ENCODE data around the gene PDCL3.

Gene PDCL3

GRCh38 chr2:100562613-100563406 lies at the start of gene PDCL3:
TSS of gene PDCL3 (plus strand) at chr2:100562993. CDS start at chr2:100563068, 75 bp downstream.
- Histone ChIP-seq H3K4me3 (ENCODE audit: low read length) (peak within 1 kb of the TSS; percentile 63), H3K27me3 (ENCODE audit: control insufficient read depth, insufficient read depth, low read length) (no peaks in the 10 kb centered on the region), H3K4me1 (ENCODE audit: control insufficient read depth, insufficient read depth, low read length) (no peaks in the 10 kb centered on the region), H3K9me3 (ENCODE audit: control insufficient read depth, insufficient read depth, low read length) (no peaks in the 10 kb centered on the region), H3K27ac (ENCODE audit: low read length) (no peak within 1 kb of the TSS), H3K36me3 (ENCODE audit: control insufficient read depth, insufficient read depth, low read length) (no peaks in the 10 kb centered on the region; the same call in 1 of the 2 replicates)
- no CpG with 5 or more reads among the region's 62 CpGs for WGBS (ENCODE audit: insufficient coverage, insufficient read length)
- peak; percentile 90 for DNase-seq (ENCODE audit: low read depth, low spot score)

GRCh38 chr2:100513650-100514049 lies 49.1 kb upstream of the PDCL3 start:
- WGBS (ENCODE audit: insufficient coverage, insufficient read length), result no CpG with 5 or more reads among the region's 4 CpGs
- no peaks in the 10 kb centered on the region for H3K9me3 ChIP-seq (ENCODE audit: control insufficient read depth, insufficient read depth, low read length)
- H3K36me3 ChIP-seq (ENCODE audit: control insufficient read depth, insufficient read depth, low read length), result no peaks in the 10 kb centered on the region
- no peak for DNase-seq (ENCODE audit: low read depth, low spot score)
- no peak overlapping the region for H3K4me3 ChIP-seq (ENCODE audit: low read length)
- no peaks in the 10 kb centered on the region for H3K27me3 ChIP-seq (ENCODE audit: control insufficient read depth, insufficient read depth, low read length)
- no peak overlapping the region for H3K27ac ChIP-seq (ENCODE audit: low read length)
- no peaks in the 10 kb centered on the region for H3K4me1 ChIP-seq (ENCODE audit: control insufficient read depth, insufficient read depth, low read length)

GRCh38 chr2:100517556-100517955 lies 45.2 kb upstream of the PDCL3 start:
- H3K9me3 ChIP-seq (ENCODE audit: control insufficient read depth, insufficient read depth, low read length), result no peaks in the 10 kb centered on the region
- no CpG with 5 or more reads among the region's 1 CpG for WGBS (ENCODE audit: insufficient coverage, insufficient read length)
- no peak overlapping the region for H3K4me3 ChIP-seq (ENCODE audit: low read length)
- no peak for DNase-seq (ENCODE audit: low read depth, low spot score)
- no peaks in the 10 kb centered on the region for H3K27me3 ChIP-seq (ENCODE audit: control insufficient read depth, insufficient read depth, low read length)
- no peaks in the 10 kb centered on the region for H3K4me1 ChIP-seq (ENCODE audit: control insufficient read depth, insufficient read depth, low read length)
- no peak overlapping the region for H3K27ac ChIP-seq (ENCODE audit: low read length)
- H3K36me3 ChIP-seq (ENCODE audit: control insufficient read depth, insufficient read depth, low read length), result no peaks in the 10 kb centered on the region

- Histone ChIP-seq H3K9me3 (ENCODE audit: control insufficient read depth, insufficient read depth, low read length) (no peaks in the 10 kb centered on the region), H3K27ac (ENCODE audit: low read length) (no peak overlapping the region), H3K27me3 (ENCODE audit: control insufficient read depth, insufficient read depth, low read length) (no peaks in the 10 kb centered on the region), H3K4me3 (ENCODE audit: low read length) (no peak overlapping the region), H3K36me3 (ENCODE audit: control insufficient read depth, insufficient read depth, low read length) (no peaks in the 10 kb centered on the region), H3K4me1 (ENCODE audit: control insufficient read depth, insufficient read depth, low read length) (no peaks in the 10 kb centered on the region)
- 100% methylated on average over 1 of the region's 2 CpGs for WGBS (ENCODE audit: insufficient coverage, insufficient read length)
- no peak for DNase-seq (ENCODE audit: low read depth, low spot score)
Measured at GRCh38 chr2:100518801-100519200, 44.0 kb upstream of the PDCL3 start.

GRCh38 chr2:100520224-100520623 lies 42.6 kb upstream of the PDCL3 start:
- no peak overlapping the region for H3K27ac ChIP-seq (ENCODE audit: low read length)
- H3K4me1 ChIP-seq (ENCODE audit: control insufficient read depth, insufficient read depth, low read length), result no peaks in the 10 kb centered on the region
- DNase-seq (ENCODE audit: low read depth, low spot score), result no peak
- WGBS (ENCODE audit: insufficient coverage, insufficient read length), result no CpG with 5 or more reads among the region's 2 CpGs
- H3K9me3 ChIP-seq (ENCODE audit: control insufficient read depth, insufficient read depth, low read length), result no peaks in the 10 kb centered on the region
- no peaks in the 10 kb centered on the region for H3K36me3 ChIP-seq (ENCODE audit: control insufficient read depth, insufficient read depth, low read length)
- no peak overlapping the region for H3K4me3 ChIP-seq (ENCODE audit: low read length)
- no peaks in the 10 kb centered on the region for H3K27me3 ChIP-seq (ENCODE audit: control insufficient read depth, insufficient read depth, low read length)

- Histone ChIP-seq H3K4me3 (ENCODE audit: low read length) (no peak overlapping the region), H3K27me3 (ENCODE audit: control insufficient read depth, insufficient read depth, low read length) (no peaks in the 10 kb centered on the region), H3K27ac (ENCODE audit: low read length) (no peak overlapping the region), H3K4me1 (ENCODE audit: control insufficient read depth, insufficient read depth, low read length) (no peaks in the 10 kb centered on the region), H3K9me3 (ENCODE audit: control insufficient read depth, insufficient read depth, low read length) (no peaks in the 10 kb centered on the region), H3K36me3 (ENCODE audit: control insufficient read depth, insufficient read depth, low read length) (no peaks in the 10 kb centered on the region)
- DNase-seq (ENCODE audit: low read depth, low spot score), result no peak
- WGBS (ENCODE audit: insufficient coverage, insufficient read length), result no CpG with 5 or more reads among the region's 1 CpG
Measured at GRCh38 chr2:100522430-100522829, 40.4 kb upstream of the PDCL3 start.

GRCh38 chr2:100524331-100524730 lies 38.5 kb upstream of the PDCL3 start:
- Histone ChIP-seq H3K4me1 (ENCODE audit: control insufficient read depth, insufficient read depth, low read length) (no peaks in the 10 kb centered on the region), H3K4me3 (ENCODE audit: low read length) (no peak overlapping the region), H3K27me3 (ENCODE audit: control insufficient read depth, insufficient read depth, low read length) (no peaks in the 10 kb centered on the region), H3K27ac (ENCODE audit: low read length) (no peak overlapping the region), H3K36me3 (ENCODE audit: control insufficient read depth, insufficient read depth, low read length) (no peaks in the 10 kb centered on the region), H3K9me3 (ENCODE audit: control insufficient read depth, insufficient read depth, low read length) (no peaks in the 10 kb centered on the region)
- WGBS (ENCODE audit: insufficient coverage, insufficient read length), result no CpG with 5 or more reads among the region's 2 CpGs
- no peak for DNase-seq (ENCODE audit: low read depth, low spot score)

GRCh38 chr2:100526868-100527267 lies 35.9 kb upstream of the PDCL3 start:
- no peaks in the 10 kb centered on the region for H3K4me1 ChIP-seq (ENCODE audit: control insufficient read depth, insufficient read depth, low read length)
- DNase-seq (ENCODE audit: low read depth, low spot score), result no peak
- H3K36me3 ChIP-seq (ENCODE audit: control insufficient read depth, insufficient read depth, low read length), result no peaks in the 10 kb centered on the region
- H3K27ac ChIP-seq (ENCODE audit: low read length), result no peak overlapping the region
- H3K9me3 ChIP-seq (ENCODE audit: control insufficient read depth, insufficient read depth, low read length), result no peaks in the 10 kb centered on the region
- WGBS (ENCODE audit: insufficient coverage, insufficient read length), result no CpG with 5 or more reads among the region's 1 CpG
- no peaks in the 10 kb centered on the region for H3K27me3 ChIP-seq (ENCODE audit: control insufficient read depth, insufficient read depth, low read length)
- H3K4me3 ChIP-seq (ENCODE audit: low read length), result no peak overlapping the region

GRCh38 chr2:100527440-100528015 lies 35.3 kb upstream of the PDCL3 start:
- no peaks in the 10 kb centered on the region for H3K27me3 ChIP-seq (ENCODE audit: control insufficient read depth, insufficient read depth, low read length)
- WGBS (ENCODE audit: insufficient coverage, insufficient read length), result no CpG with 5 or more reads among the region's 7 CpGs
- H3K4me1 ChIP-seq (ENCODE audit: control insufficient read depth, insufficient read depth, low read length), result no peaks in the 10 kb centered on the region
- H3K9me3 ChIP-seq (ENCODE audit: control insufficient read depth, insufficient read depth, low read length), result no peaks in the 10 kb centered on the region
- H3K36me3 ChIP-seq (ENCODE audit: control insufficient read depth, insufficient read depth, low read length), result no peaks in the 10 kb centered on the region
- H3K27ac ChIP-seq (ENCODE audit: low read length), result no peak overlapping the region
- DNase-seq (ENCODE audit: low read depth, low spot score), result no peak
- H3K4me3 ChIP-seq (ENCODE audit: low read length), result no peak overlapping the region

- WGBS (ENCODE audit: insufficient coverage, insufficient read length), result no CpG with 5 or more reads among the region's 8 CpGs
- no peak overlapping the region for H3K4me3 ChIP-seq (ENCODE audit: low read length)
- H3K27ac ChIP-seq (ENCODE audit: low read length), result no peak overlapping the region
- DNase-seq (ENCODE audit: low read depth, low spot score), result no peak
- no peaks in the 10 kb centered on the region for H3K27me3 ChIP-seq (ENCODE audit: control insufficient read depth, insufficient read depth, low read length)
- H3K9me3 ChIP-seq (ENCODE audit: control insufficient read depth, insufficient read depth, low read length), result no peaks in the 10 kb centered on the region
- no peaks in the 10 kb centered on the region for H3K36me3 ChIP-seq (ENCODE audit: control insufficient read depth, insufficient read depth, low read length)
- H3K4me1 ChIP-seq (ENCODE audit: control insufficient read depth, insufficient read depth, low read length), result no peaks in the 10 kb centered on the region
Measured at GRCh38 chr2:100529176-100529575, 33.6 kb upstream of the PDCL3 start.

- no CpG with 5 or more reads among the region's 6 CpGs for WGBS (ENCODE audit: insufficient coverage, insufficient read length)
- Histone ChIP-seq H3K27ac (ENCODE audit: low read length) (no peak overlapping the region), H3K4me3 (ENCODE audit: low read length) (no peak overlapping the region), H3K36me3 (ENCODE audit: control insufficient read depth, insufficient read depth, low read length) (no peaks in the 10 kb centered on the region), H3K4me1 (ENCODE audit: control insufficient read depth, insufficient read depth, low read length) (no peaks in the 10 kb centered on the region), H3K9me3 (ENCODE audit: control insufficient read depth, insufficient read depth, low read length) (no peaks in the 10 kb centered on the region), H3K27me3 (ENCODE audit: control insufficient read depth, insufficient read depth, low read length) (no peaks in the 10 kb centered on the region)
- no peak for DNase-seq (ENCODE audit: low read depth, low spot score)
Measured at GRCh38 chr2:100529900-100530299, 32.9 kb upstream of the PDCL3 start.
